GM23338 (cell line): ENCODE data around the gene UBASH3A. TPM values are rescaled to one million over a fixed set of nuclear protein-coding genes. Genes with fewer than 3 reads are reported as not detected.

Source experiments
- ATAC-seq: fragments of 200-7000 bp; cut with Tn5 transposase; 3 replicates; pipeline ENCODE4 v1.9.1; 2020
- DNase-seq: peaks from one replicate; pipeline ENCODE4 v3.0.0-alpha.2; 2015; ENCODE audit warnings: low spot score
- H2AFZ ChIP-seq: fragments of 200-600 bp; sonication (generic); 2 replicates; pipeline ENCODE4 v1.8.0; 2016; ENCODE audit warnings: antibody characterized with exemption, mild to moderate bottlenecking, moderate library complexity
- H3F3A ChIP-seq: fragments of 200-600 bp; sonication (generic); replicated peaks from 2 replicates; pipeline ENCODE4 v1.8.0; 2017; ENCODE audit warnings: antibody characterized with exemption, mixed run types, low read depth
- H3K27ac ChIP-seq: fragments of 200-600 bp; sonication (generic); 2 replicates; pipeline ENCODE4 v1.6.1; 2016; ENCODE audit warnings: low read depth
- H3K27me3 ChIP-seq: fragments of 200-600 bp; sonication (generic); 2 replicates; pipeline ENCODE4 v1.8.0; 2016; ENCODE audit warnings: mild to moderate bottlenecking, mixed run types, moderate library complexity; ENCODE audit not compliant: insufficient read depth
- H3K36me3 ChIP-seq: fragments of 200-600 bp; sonication (generic); 2 replicates; pipeline ENCODE4 v1.8.0; 2016; ENCODE audit warnings: mild to moderate bottlenecking; ENCODE audit not compliant: insufficient read depth
- H3K4me1 ChIP-seq: fragments of 200-600 bp; sonication (generic); 2 replicates; pipeline ENCODE4 v1.8.0; 2016; ENCODE audit warnings: mild to moderate bottlenecking, moderate library complexity; ENCODE audit not compliant: insufficient read depth
- H3K4me2 ChIP-seq: fragments of 200-600 bp; sonication (generic); 2 replicates; pipeline ENCODE4 v1.7.1; 2017; ENCODE audit warnings: mixed run types
- H3K4me3 ChIP-seq: fragments of 200-600 bp; sonication (generic); 2 replicates; pipeline ENCODE4 v1.6.1; 2016; ENCODE audit warnings: mixed run types
- H3K79me2 ChIP-seq: fragments of 200-600 bp; sonication (generic); replicated peaks from 2 replicates; pipeline ENCODE4 v1.8.0; 2017; ENCODE audit warnings: mild to moderate bottlenecking; ENCODE audit not compliant: insufficient read depth
- H3K9me2 ChIP-seq: fragments of 200-600 bp; sonication (generic); 2 replicates; pipeline ENCODE4 v1.8.0; 2017; ENCODE audit not compliant: insufficient read depth
- H4K20me1 ChIP-seq: fragments of 200-600 bp; sonication (generic); replicated peaks from 2 replicates; pipeline ENCODE4 v1.8.0; 2017; ENCODE audit warnings: mild to moderate bottlenecking; ENCODE audit not compliant: insufficient read depth
- H3K27ac Mint-ChIP-seq: 2 replicates; pipeline ENCODE4 v1.8.0; 2020; ENCODE audit warnings: inconsistent platforms, mild to moderate bottlenecking, moderate library complexity, mixed read lengths
- H3K27me3 Mint-ChIP-seq: 3 replicates; pipeline ENCODE4 v1.8.0; 2022; ENCODE audit warnings: low read depth, mild to moderate bottlenecking, moderate library complexity, mixed read lengths, inconsistent platforms; ENCODE audit not compliant: insufficient read depth, poor library complexity
- H3K36me3 Mint-ChIP-seq: 3 replicates; pipeline ENCODE4 v1.8.0; 2021; ENCODE audit warnings: low read depth, mild to moderate bottlenecking, inconsistent platforms, moderate library complexity, mixed read lengths
- H3K4me1 Mint-ChIP-seq: 3 replicates; pipeline ENCODE4 v1.8.0; 2020; ENCODE audit warnings: mild to moderate bottlenecking, inconsistent platforms, mixed read lengths
- H3K4me3 Mint-ChIP-seq: 3 replicates; pipeline ENCODE4 v1.8.0; 2021; ENCODE audit warnings: moderate library complexity, mild to moderate bottlenecking, inconsistent platforms, mixed read lengths
- H3K9me3 Mint-ChIP-seq: 3 replicates; pipeline ENCODE4 v1.8.0; 2020; ENCODE audit warnings: moderate library complexity, mild to moderate bottlenecking, inconsistent platforms, mixed read lengths
- EZH2 ChIP-seq: fragments of 200-600 bp; sonication (generic); IDR thresholded peaks from one replicate; pipeline ENCODE4 v1.8.0; 2017; ENCODE audit warnings: antibody characterized with exemption, mild to moderate bottlenecking, low read depth; ENCODE audit not compliant: unreplicated experiment
- EZH2phosphoT487 ChIP-seq: fragments of 200-600 bp; sonication (generic); IDR thresholded peaks from one replicate; pipeline ENCODE4 v1.8.1; 2018; ENCODE audit warnings: antibody characterized with exemption; ENCODE audit not compliant: unreplicated experiment
- JUNB ChIP-seq: IDR thresholded peaks from one replicate; pipeline ENCODE4 v1.6.1; 2016; ENCODE audit warnings: antibody characterized with exemption; ENCODE audit not compliant: unreplicated experiment
- NANOG ChIP-seq: IDR thresholded peaks from 2 replicates; pipeline ENCODE4 v1.6.1; 2016; ENCODE audit warnings: antibody characterized with exemption, borderline replicate concordance
- POLR2AphosphoS5 ChIP-seq: IDR thresholded peaks from 2 replicates; pipeline ENCODE4 v1.6.1; 2016; ENCODE audit warnings: antibody characterized with exemption, low read depth
- ZNF114 ChIP-seq: fragments of 250-450 bp; sonication (Bioruptor Pico); IDR thresholded peaks from 2 replicates; pipeline ENCODE4 v1.5.0; 2020; ENCODE audit warnings: mild to moderate bottlenecking, moderate library complexity
- polyA plus RNA-seq: library from polyadenylated mRNA; unstranded; fragments of >200 nt; fragmentation: Nextera tagmentation; extraction: Ambion mirVana; gene quantifications from 2 replicates; pipeline ENCODE4 v1.2.1, GENCODE V29; 2016
- total RNA-seq: library from RNA; depleted of rRNA; stranded (reverse); fragments of >200 nt; shearing (Covaris generic); gene quantifications from 2 replicates; pipeline ENCODE4 v1.2.3, GENCODE V29; 2014
- TF ChIP-seq, protein P1 (sequence below): IDR thresholded peaks from one replicate; pipeline ENCODE4 v1.6.1; 2018; ENCODE audit warnings: antibody characterized with exemption; ENCODE audit not compliant: unreplicated experiment
- TF ChIP-seq, protein P2 (sequence below): fragments of 250-450 bp; sonication (Bioruptor Pico); IDR thresholded peaks from 2 replicates; pipeline ENCODE4 v1.5.0; 2020; ENCODE audit warnings: mild to moderate bottlenecking, moderate library complexity

The UBASH3A gene
- total and polyA plus RNA-seq, 2 experiments from 2014 or later: not detected

- Histone ChIP-seq H3K4me1 (no peaks in the 10 kb centered on the region), H3K36me3 (no peaks in the 10 kb centered on the region), H2AFZ (no peak overlapping the region), H3K4me3 (no peak overlapping the region), H3K27ac (no peak overlapping the region), H3K79me2 (no peaks in the 10 kb centered on the region), H3K9me2 (no peaks in the 10 kb centered on the region), H3F3A (no peaks in the 10 kb centered on the region), H3K27me3 (no peaks in the 10 kb centered on the region), H3K4me2 (no peak overlapping the region), H4K20me1 (no peaks in the 10 kb centered on the region)
- H3K36me3 Mint-ChIP-seq: peaks cover 6% of the 10 kb centered on the region
- H3K4me3 Mint-ChIP-seq: no peak overlapping the region
- DNase-seq (no peak), ATAC-seq (no peak)
- peaks cover 15% of the 10 kb centered on the region for H3K9me3 Mint-ChIP-seq
- H3K27me3 Mint-ChIP-seq: peaks cover 2% of the 10 kb centered on the region
- no peak overlapping the region for H3K27ac Mint-ChIP-seq
- TF ChIP-seq JUNB: no peak
- TF ChIP-seq, protein P1, sequence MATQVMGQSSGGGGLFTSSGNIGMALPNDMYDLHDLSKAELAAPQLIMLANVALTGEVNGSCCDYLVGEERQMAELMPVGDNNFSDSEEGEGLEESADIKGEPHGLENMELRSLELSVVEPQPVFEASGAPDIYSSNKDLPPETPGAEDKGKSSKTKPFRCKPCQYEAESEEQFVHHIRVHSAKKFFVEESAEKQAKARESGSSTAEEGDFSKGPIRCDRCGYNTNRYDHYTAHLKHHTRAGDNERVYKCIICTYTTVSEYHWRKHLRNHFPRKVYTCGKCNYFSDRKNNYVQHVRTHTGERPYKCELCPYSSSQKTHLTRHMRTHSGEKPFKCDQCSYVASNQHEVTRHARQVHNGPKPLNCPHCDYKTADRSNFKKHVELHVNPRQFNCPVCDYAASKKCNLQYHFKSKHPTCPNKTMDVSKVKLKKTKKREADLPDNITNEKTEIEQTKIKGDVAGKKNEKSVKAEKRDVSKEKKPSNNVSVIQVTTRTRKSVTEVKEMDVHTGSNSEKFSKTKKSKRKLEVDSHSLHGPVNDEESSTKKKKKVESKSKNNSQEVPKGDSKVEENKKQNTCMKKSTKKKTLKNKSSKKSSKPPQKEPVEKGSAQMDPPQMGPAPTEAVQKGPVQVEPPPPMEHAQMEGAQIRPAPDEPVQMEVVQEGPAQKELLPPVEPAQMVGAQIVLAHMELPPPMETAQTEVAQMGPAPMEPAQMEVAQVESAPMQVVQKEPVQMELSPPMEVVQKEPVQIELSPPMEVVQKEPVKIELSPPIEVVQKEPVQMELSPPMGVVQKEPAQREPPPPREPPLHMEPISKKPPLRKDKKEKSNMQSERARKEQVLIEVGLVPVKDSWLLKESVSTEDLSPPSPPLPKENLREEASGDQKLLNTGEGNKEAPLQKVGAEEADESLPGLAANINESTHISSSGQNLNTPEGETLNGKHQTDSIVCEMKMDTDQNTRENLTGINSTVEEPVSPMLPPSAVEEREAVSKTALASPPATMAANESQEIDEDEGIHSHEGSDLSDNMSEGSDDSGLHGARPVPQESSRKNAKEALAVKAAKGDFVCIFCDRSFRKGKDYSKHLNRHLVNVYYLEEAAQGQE: no peak
- no peak for TF ChIP-seq EZH2phosphoT487
- TF ChIP-seq NANOG: no peak
- no peak for TF ChIP-seq POLR2AphosphoS5
- TF ChIP-seq ZNF114: no peak
- no peak for TF ChIP-seq EZH2
- TF ChIP-seq, protein P2, sequence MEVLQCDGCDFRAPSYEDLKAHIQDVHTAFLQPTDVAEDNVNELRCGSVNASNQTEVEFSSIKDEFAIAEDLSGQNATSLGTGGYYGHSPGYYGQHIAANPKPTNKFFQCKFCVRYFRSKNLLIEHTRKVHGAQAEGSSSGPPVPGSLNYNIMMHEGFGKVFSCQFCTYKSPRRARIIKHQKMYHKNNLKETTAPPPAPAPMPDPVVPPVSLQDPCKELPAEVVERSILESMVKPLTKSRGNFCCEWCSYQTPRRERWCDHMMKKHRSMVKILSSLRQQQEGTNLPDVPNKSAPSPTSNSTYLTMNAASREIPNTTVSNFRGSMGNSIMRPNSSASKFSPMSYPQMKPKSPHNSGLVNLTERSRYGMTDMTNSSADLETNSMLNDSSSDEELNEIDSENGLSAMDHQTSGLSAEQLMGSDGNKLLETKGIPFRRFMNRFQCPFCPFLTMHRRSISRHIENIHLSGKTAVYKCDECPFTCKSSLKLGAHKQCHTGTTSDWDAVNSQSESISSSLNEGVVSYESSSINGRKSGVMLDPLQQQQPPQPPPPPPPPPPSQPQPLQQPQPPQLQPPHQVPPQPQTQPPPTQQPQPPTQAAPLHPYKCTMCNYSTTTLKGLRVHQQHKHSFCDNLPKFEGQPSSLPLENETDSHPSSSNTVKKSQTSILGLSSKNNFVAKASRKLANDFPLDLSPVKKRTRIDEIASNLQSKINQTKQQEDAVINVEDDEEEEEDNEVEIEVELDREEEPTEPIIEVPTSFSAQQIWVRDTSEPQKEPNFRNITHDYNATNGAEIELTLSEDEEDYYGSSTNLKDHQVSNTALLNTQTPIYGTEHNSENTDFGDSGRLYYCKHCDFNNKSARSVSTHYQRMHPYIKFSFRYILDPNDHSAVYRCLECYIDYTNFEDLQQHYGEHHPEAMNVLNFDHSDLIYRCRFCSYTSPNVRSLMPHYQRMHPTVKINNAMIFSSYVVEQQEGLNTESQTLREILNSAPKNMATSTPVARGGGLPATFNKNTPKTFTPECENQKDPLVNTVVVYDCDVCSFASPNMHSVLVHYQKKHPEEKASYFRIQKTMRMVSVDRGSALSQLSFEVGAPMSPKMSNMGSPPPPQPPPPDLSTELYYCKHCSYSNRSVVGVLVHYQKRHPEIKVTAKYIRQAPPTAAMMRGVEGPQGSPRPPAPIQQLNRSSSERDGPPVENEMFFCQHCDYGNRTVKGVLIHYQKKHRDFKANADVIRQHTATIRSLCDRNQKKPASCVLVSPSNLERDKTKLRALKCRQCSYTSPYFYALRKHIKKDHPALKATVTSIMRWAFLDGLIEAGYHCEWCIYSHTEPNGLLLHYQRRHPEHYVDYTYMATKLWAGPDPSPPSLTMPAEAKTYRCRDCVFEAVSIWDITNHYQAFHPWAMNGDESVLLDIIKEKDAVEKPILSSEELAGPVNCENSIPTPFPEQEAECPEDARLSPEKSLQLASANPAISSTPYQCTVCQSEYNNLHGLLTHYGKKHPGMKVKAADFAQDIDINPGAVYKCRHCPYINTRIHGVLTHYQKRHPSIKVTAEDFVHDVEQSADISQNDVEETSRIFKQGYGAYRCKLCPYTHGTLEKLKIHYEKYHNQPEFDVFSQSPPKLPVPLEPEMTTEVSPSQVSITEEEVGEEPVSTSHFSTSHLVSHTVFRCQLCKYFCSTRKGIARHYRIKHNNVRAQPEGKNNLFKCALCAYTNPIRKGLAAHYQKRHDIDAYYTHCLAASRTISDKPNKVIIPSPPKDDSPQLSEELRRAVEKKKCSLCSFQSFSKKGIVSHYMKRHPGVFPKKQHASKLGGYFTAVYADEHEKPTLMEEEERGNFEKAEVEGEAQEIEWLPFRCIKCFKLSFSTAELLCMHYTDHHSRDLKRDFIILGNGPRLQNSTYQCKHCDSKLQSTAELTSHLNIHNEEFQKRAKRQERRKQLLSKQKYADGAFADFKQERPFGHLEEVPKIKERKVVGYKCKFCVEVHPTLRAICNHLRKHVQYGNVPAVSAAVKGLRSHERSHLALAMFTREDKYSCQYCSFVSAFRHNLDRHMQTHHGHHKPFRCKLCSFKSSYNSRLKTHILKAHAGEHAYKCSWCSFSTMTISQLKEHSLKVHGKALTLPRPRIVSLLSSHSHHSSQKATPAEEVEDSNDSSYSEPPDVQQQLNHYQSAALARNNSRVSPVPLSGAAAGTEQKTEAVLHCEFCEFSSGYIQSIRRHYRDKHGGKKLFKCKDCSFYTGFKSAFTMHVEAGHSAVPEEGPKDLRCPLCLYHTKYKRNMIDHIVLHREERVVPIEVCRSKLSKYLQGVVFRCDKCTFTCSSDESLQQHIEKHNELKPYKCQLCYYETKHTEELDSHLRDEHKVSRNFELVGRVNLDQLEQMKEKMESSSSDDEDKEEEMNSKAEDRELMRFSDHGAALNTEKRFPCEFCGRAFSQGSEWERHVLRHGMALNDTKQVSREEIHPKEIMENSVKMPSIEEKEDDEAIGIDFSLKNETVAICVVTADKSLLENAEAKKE: no peak
- no peaks in the 10 kb centered on the region for H3K4me1 Mint-ChIP-seq
These were observed 25.3 kb upstream of the UBASH3A start for GRCh38 chr21:42378418-42378817.
